NB4 (cell line): ENCODE data around the gene HDAC4.

Source experiments
- MAX ChIP-seq: IDR thresholded peaks from 2 replicates; pipeline ENCODE4 v1.6.1; 2011; ENCODE audit warnings: low read depth, low read length
- MYC ChIP-seq: IDR thresholded peaks from 2 replicates; pipeline ENCODE4 v1.6.1; 2011; ENCODE audit warnings: low read depth, low read length
- POLR2A ChIP-seq: IDR thresholded peaks from 2 replicates; pipeline ENCODE4 v1.6.1; 2011; ENCODE audit warnings: mild to moderate bottlenecking; ENCODE audit not compliant: insufficient read length; ENCODE audit errors: extremely low read depth
- TF ChIP-seq, protein P1 (sequence below): IDR thresholded peaks from one replicate; pipeline ENCODE4 v1.5.1; 2012; ENCODE audit warnings: low read depth, low read length

- TF ChIP-seq, protein P1, sequence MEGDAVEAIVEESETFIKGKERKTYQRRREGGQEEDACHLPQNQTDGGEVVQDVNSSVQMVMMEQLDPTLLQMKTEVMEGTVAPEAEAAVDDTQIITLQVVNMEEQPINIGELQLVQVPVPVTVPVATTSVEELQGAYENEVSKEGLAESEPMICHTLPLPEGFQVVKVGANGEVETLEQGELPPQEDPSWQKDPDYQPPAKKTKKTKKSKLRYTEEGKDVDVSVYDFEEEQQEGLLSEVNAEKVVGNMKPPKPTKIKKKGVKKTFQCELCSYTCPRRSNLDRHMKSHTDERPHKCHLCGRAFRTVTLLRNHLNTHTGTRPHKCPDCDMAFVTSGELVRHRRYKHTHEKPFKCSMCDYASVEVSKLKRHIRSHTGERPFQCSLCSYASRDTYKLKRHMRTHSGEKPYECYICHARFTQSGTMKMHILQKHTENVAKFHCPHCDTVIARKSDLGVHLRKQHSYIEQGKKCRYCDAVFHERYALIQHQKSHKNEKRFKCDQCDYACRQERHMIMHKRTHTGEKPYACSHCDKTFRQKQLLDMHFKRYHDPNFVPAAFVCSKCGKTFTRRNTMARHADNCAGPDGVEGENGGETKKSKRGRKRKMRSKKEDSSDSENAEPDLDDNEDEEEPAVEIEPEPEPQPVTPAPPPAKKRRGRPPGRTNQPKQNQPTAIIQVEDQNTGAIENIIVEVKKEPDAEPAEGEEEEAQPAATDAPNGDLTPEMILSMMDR = no peak
- TF ChIP-seq POLR2A (no peak), MAX (no peak), MYC (no peak)
These were observed 297.4 kb downstream of the HDAC4 start for GRCh38 chr2:239103125-239104098.
